Lower leg skin (tissue), 3 donors: Measurements from ENCODE around the gene PTGES2.

Experiments
- CTCF ChIP-seq, 3 donors: fragments of 450-650 bp; IDR thresholded peaks; one replicate each; pipeline ENCODE4 v1.5.1; 2016; ENCODE audit warnings: antibody characterized with exemption in 3 of 3, mild to moderate bottlenecking in 3 of 3, moderate library complexity in 2 of 3
- POLR2A ChIP-seq, 2 donors: fragments of 450-650 bp; IDR thresholded peaks; one replicate each; pipeline ENCODE4 v1.6.1; 2016 to 2017; ENCODE audit warnings: antibody characterized with exemption in 2 of 2, mild to moderate bottlenecking in 1 of 2, moderate library complexity in 1 of 2

- TF ChIP-seq CTCF (IDR thresholded peaks at IDR 0.05) (no peak), POLR2A (IDR thresholded peaks at IDR 0.05) (no peak)
Observed at GRCh38 chr9:128084746-128085145, 42.8 kb downstream of the PTGES2 start.
